ENCODE results near the gene ZNF280B. TPM values are rescaled to one million over a fixed set of nuclear protein-coding genes. Genes with fewer than 3 reads are reported as not detected.
"Not testable (repeated sequence)": the region's sequence is repeated elsewhere in the genome, so short reads cannot be mapped to it uniquely, and the experiment has no call there.

Gene ZNF280B
- total RNA-seq, 2 donors from 2014 or later, result 2.9 to 4.5 TPM

GRCh38 chr22:22461583-22461982 is 47.0 kb downstream of the ZNF280B start:
- Mint-ChIP-seq H3K27me3 (ENCODE audit: low read depth) (peaks cover 38% of the 10 kb centered on the region), H3K9me3 (peaks cover 6 to 16% of the 10 kb centered on the region in 2 donors), H3K4me3 (no peak overlapping the region), H3K27ac (no peak overlapping the region), H3K36me3 (ENCODE audit: insufficient read depth in 2 of 2) (peaks cover 13 to 18% of the 10 kb centered on the region in 2 donors), H3K4me1 (ENCODE audit: low read depth) (no peaks in the 10 kb centered on the region)
- ATAC-seq (replicated peaks in 1 of 2) (no peak), DNase-seq (no peak)

GRCh38 chr22:22461111-22461510 is 47.4 kb downstream of the ZNF280B start:
- no peak overlapping the region for H3K4me3 Mint-ChIP-seq
- peaks cover 35% of the 10 kb centered on the region for H3K27me3 Mint-ChIP-seq (ENCODE audit: low read depth)
- peaks cover 6 to 16% of the 10 kb centered on the region in 2 donors for H3K9me3 Mint-ChIP-seq
- DNase-seq (no peak), ATAC-seq (replicated peaks in 1 of 2) (no peak)
- H3K4me1 Mint-ChIP-seq (ENCODE audit: low read depth), result no peaks in the 10 kb centered on the region
- peaks cover 13 to 18% of the 10 kb centered on the region in 2 donors for H3K36me3 Mint-ChIP-seq (ENCODE audit: insufficient read depth in 2 of 2)
- H3K27ac Mint-ChIP-seq, result no peak overlapping the region

GRCh38 chr22:22460635-22461034 is 47.9 kb downstream of the ZNF280B start:
- Mint-ChIP-seq H3K4me1 (ENCODE audit: low read depth) (no peaks in the 10 kb centered on the region), H3K27ac (no peak overlapping the region), H3K9me3 (peaks cover 6 to 16% of the 10 kb centered on the region in 2 donors), H3K36me3 (ENCODE audit: insufficient read depth in 2 of 2) (peaks cover 13 to 18% of the 10 kb centered on the region in 2 donors), H3K4me3 (no peak overlapping the region), H3K27me3 (ENCODE audit: low read depth) (peaks cover 37% of the 10 kb centered on the region)
- no peak for DNase-seq
- no peak for ATAC-seq (replicated peaks in 1 of 2)

GRCh38 chr22:22460060-22460459 is 48.5 kb downstream of the ZNF280B start:
- DNase-seq (no peak), ATAC-seq (replicated peaks in 1 of 2) (no peak)
- Mint-ChIP-seq H3K9me3 (peaks cover 6 to 16% of the 10 kb centered on the region in 2 donors), H3K4me3 (no peak overlapping the region), H3K36me3 (ENCODE audit: insufficient read depth in 2 of 2) (peaks cover 13 to 18% of the 10 kb centered on the region in 2 donors), H3K27me3 (ENCODE audit: low read depth) (peaks cover 43% of the 10 kb centered on the region), H3K4me1 (ENCODE audit: low read depth) (no peaks in the 10 kb centered on the region), H3K27ac (no peak overlapping the region)

GRCh38 chr22:22458896-22459588 is 49.5 kb downstream of the ZNF280B start:
- H3K36me3 Mint-ChIP-seq (ENCODE audit: insufficient read depth in 2 of 2), result peaks cover 13 to 18% of the 10 kb centered on the region in 2 donors
- ATAC-seq (replicated peaks in 1 of 2) (no peak), DNase-seq (no peak)
- no peak overlapping the region for H3K4me3 Mint-ChIP-seq
- H3K27ac Mint-ChIP-seq, result no peak overlapping the region
- peaks cover 46% of the 10 kb centered on the region for H3K27me3 Mint-ChIP-seq (ENCODE audit: low read depth)
- H3K9me3 Mint-ChIP-seq, result peaks cover 6 to 16% of the 10 kb centered on the region in 2 donors
- H3K4me1 Mint-ChIP-seq (ENCODE audit: low read depth), result no peaks in the 10 kb centered on the region

- ATAC-seq (replicated peaks in 1 of 2), result no peak
- no peak overlapping the region for H3K4me3 Mint-ChIP-seq
- DNase-seq, result no peak
- no peaks in the 10 kb centered on the region for H3K4me1 Mint-ChIP-seq (ENCODE audit: low read depth)
- H3K9me3 Mint-ChIP-seq, result peaks cover 6 to 17% of the 10 kb centered on the region in 2 donors
- peaks cover 40% of the 10 kb centered on the region for H3K27me3 Mint-ChIP-seq (ENCODE audit: low read depth)
- H3K36me3 Mint-ChIP-seq (ENCODE audit: insufficient read depth in 2 of 2), result peaks cover 17 to 18% of the 10 kb centered on the region in 2 donors
- no peak overlapping the region for H3K27ac Mint-ChIP-seq
Measured at GRCh38 chr22:22458387-22458786, 50.2 kb downstream of the ZNF280B start.

GRCh38 chr22:22454997-22455396 is 53.5 kb downstream of the ZNF280B start:
- H3K27ac Mint-ChIP-seq, result no peak overlapping the region
- ATAC-seq (replicated peaks in 1 of 2), result no peak
- no peak overlapping the region for H3K4me3 Mint-ChIP-seq
- H3K9me3 Mint-ChIP-seq, result peaks cover 14 to 24% of the 10 kb centered on the region in 2 donors
- H3K36me3 Mint-ChIP-seq (ENCODE audit: insufficient read depth in 2 of 2), result peaks cover 17 to 18% of the 10 kb centered on the region in 2 donors
- no peaks in the 10 kb centered on the region for H3K4me1 Mint-ChIP-seq (ENCODE audit: low read depth)
- no peak for DNase-seq
- peaks cover 33% of the 10 kb centered on the region for H3K27me3 Mint-ChIP-seq (ENCODE audit: low read depth)

GRCh38 chr22:22452996-22453686 is 55.4 kb downstream of the ZNF280B start:
- no peak overlapping the region for H3K4me3 Mint-ChIP-seq
- H3K4me1 Mint-ChIP-seq (ENCODE audit: low read depth), result no peaks in the 10 kb centered on the region
- peaks cover 8 to 9% of the 10 kb centered on the region in 2 donors for H3K9me3 Mint-ChIP-seq
- peaks cover 40% of the 10 kb centered on the region for H3K27me3 Mint-ChIP-seq (ENCODE audit: low read depth)
- ATAC-seq (replicated peaks in 1 of 2) (no peak), DNase-seq (no peak)
- H3K36me3 Mint-ChIP-seq (ENCODE audit: insufficient read depth in 2 of 2), result peaks cover 6 to 8% of the 10 kb centered on the region in 2 donors
- no peak overlapping the region for H3K27ac Mint-ChIP-seq

- Mint-ChIP-seq H3K27ac (no peak overlapping the region), H3K4me3 (no peak overlapping the region), H3K27me3 (ENCODE audit: low read depth) (peaks cover 44% of the 10 kb centered on the region), H3K9me3 (peaks cover 8 to 9% of the 10 kb centered on the region in 2 donors), H3K36me3 (ENCODE audit: insufficient read depth in 2 of 2) (peaks cover 2 to 4% of the 10 kb centered on the region in 2 donors), H3K4me1 (ENCODE audit: low read depth) (no peaks in the 10 kb centered on the region)
- no peak for ATAC-seq (replicated peaks in 1 of 2)
- no peak for DNase-seq
Measured at GRCh38 chr22:22452211-22452610, 56.3 kb downstream of the ZNF280B start.

GRCh38 chr22:22450343-22450839 is 58.2 kb downstream of the ZNF280B start:
- Mint-ChIP-seq H3K36me3 (ENCODE audit: insufficient read depth in 2 of 2) (peaks cover 2 to 4% of the 10 kb centered on the region in 2 donors), H3K4me3 (no peak overlapping the region), H3K27me3 (ENCODE audit: low read depth) (peaks cover 44% of the 10 kb centered on the region), H3K27ac (no peak overlapping the region), H3K9me3 (peaks cover 8 to 9% of the 10 kb centered on the region in 2 donors), H3K4me1 (ENCODE audit: low read depth) (no peaks in the 10 kb centered on the region)
- ATAC-seq (replicated peaks in 1 of 2) (no peak), DNase-seq (no peak)

GRCh38 chr22:22449819-22450218 is 58.7 kb downstream of the ZNF280B start:
- peaks cover 2 to 4% of the 10 kb centered on the region in 2 donors for H3K36me3 Mint-ChIP-seq (ENCODE audit: insufficient read depth in 2 of 2)
- no peak for ATAC-seq (replicated peaks in 1 of 2)
- H3K4me3 Mint-ChIP-seq, result no peak overlapping the region
- DNase-seq, result no peak
- no peak overlapping the region for H3K27ac Mint-ChIP-seq
- H3K4me1 Mint-ChIP-seq (ENCODE audit: low read depth), result no peaks in the 10 kb centered on the region
- H3K27me3 Mint-ChIP-seq (ENCODE audit: low read depth), result peaks cover 38% of the 10 kb centered on the region
- peaks cover 8 to 9% of the 10 kb centered on the region in 2 donors for H3K9me3 Mint-ChIP-seq

- DNase-seq (no peak), ATAC-seq (replicated peaks in 1 of 2) (no peak)
- Mint-ChIP-seq H3K27ac (no peak overlapping the region), H3K4me1 (ENCODE audit: low read depth) (no peaks in the 10 kb centered on the region), H3K4me3 (no peak overlapping the region), H3K9me3 (peaks cover 0 to 3% of the 10 kb centered on the region in 2 donors), H3K27me3 (ENCODE audit: low read depth) (peaks cover 24% of the 10 kb centered on the region), H3K36me3 (ENCODE audit: insufficient read depth in 2 of 2) (peaks cover 0 to 1% of the 10 kb centered on the region in 2 donors)
Measured at GRCh38 chr22:22446517-22446916, 62.0 kb downstream of the ZNF280B start.

GRCh38 chr22:22444007-22444589 is 64.4 kb downstream of the ZNF280B start:
- peaks cover 35% of the 10 kb centered on the region for H3K27me3 Mint-ChIP-seq (ENCODE audit: low read depth)
- ATAC-seq (replicated peaks in 1 of 2); H3K27ac Mint-ChIP-seq; H3K36me3 Mint-ChIP-seq (ENCODE audit: insufficient read depth in 2 of 2); DNase-seq; H3K9me3 Mint-ChIP-seq; H3K4me3 Mint-ChIP-seq; H3K4me1 Mint-ChIP-seq (ENCODE audit: low read depth): not testable (repeated sequence)

Measured in activated T-cell treated with anti-CD3 and anti-CD28 coated beads, Interleukin-2, amount 50 U/mL, for 72 hours (primary cell).